Measurements from ENCODE around the gene INHA.
A peak's percentile ranks its signal among the peaks of the same experiment; 100 is the strongest.

The INHA gene

DNA sequence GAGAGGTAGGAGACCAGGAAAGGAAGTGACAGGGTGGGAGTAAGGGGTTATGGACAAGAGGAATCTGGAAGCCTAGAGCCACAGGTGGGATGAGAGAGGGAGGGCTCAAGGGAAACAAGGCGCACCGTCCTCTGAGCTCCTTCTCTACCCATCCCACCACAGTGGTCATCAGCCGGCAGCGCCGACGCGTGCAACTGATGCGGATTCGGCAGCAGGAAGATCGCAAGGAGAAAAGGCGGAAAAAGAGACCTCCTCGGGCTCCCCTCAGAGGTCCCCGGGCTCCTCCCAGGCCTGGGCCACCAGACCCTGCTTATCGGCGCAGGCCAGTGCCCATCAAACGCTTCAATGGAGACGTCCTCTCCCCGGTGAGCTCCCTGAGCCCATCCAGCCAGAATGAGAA lies 23.1 kb upstream of the INHA start:
- H3K27ac Mint-ChIP-seq, result no peak overlapping the region
- H3K36me3 Mint-ChIP-seq (ENCODE audit: low read depth), result peaks cover 11% of the 10 kb centered on the region
- TF ChIP-seq, protein P1, sequence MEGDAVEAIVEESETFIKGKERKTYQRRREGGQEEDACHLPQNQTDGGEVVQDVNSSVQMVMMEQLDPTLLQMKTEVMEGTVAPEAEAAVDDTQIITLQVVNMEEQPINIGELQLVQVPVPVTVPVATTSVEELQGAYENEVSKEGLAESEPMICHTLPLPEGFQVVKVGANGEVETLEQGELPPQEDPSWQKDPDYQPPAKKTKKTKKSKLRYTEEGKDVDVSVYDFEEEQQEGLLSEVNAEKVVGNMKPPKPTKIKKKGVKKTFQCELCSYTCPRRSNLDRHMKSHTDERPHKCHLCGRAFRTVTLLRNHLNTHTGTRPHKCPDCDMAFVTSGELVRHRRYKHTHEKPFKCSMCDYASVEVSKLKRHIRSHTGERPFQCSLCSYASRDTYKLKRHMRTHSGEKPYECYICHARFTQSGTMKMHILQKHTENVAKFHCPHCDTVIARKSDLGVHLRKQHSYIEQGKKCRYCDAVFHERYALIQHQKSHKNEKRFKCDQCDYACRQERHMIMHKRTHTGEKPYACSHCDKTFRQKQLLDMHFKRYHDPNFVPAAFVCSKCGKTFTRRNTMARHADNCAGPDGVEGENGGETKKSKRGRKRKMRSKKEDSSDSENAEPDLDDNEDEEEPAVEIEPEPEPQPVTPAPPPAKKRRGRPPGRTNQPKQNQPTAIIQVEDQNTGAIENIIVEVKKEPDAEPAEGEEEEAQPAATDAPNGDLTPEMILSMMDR (IDR thresholded peaks at IDR 0.05; ENCODE audit: unreplicated experiment in 3 of 3), result no peak
- peaks cover 26% of the 10 kb centered on the region for H3K4me1 Mint-ChIP-seq
- H3K9me3 Mint-ChIP-seq, result no peaks in the 10 kb centered on the region
- H3K27me3 Mint-ChIP-seq (ENCODE audit: low read depth), result peaks cover 28% of the 10 kb centered on the region
- H3K4me3 Mint-ChIP-seq, result peak overlapping the region in 2 of 3 experiments; percentile 3 to 40

DNA sequence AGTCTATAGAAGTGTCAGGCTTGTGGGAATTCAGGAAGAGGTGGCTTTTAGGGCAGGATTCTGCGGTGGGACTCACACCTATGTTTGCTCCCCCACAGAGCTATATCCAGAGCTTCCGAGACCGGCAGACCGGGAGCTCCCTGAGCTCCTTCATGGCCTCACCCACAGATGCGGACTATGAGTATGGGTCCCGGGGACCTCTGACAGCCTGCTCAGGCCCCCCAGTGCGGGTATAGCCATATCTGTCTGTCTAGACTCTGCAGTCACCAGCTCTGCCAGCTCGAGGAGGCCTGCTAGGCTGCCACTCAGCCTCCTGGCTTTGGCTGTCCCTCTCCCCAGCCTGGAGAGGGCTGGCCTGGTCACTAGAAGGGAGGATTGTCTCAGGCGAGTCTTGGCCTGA lies 22.5 kb upstream of the INHA start:
- Mint-ChIP-seq H3K4me1 (peaks cover 21% of the 10 kb centered on the region), H3K27ac (no peak overlapping the region), H3K27me3 (ENCODE audit: low read depth) (peaks cover 26% of the 10 kb centered on the region), H3K9me3 (no peaks in the 10 kb centered on the region), H3K4me3 (peak overlapping the region in 2 of 3 experiments; percentile 20 to 36), H3K36me3 (ENCODE audit: low read depth) (peaks cover 15% of the 10 kb centered on the region)
- TF ChIP-seq, protein P1 (IDR thresholded peaks at IDR 0.05; ENCODE audit: unreplicated experiment in 3 of 3), result no peak

GRCh38 chr2:219551441-219552381 lies 20.4 kb upstream of the INHA start:
- peaks cover 5% of the 10 kb centered on the region for H3K4me1 Mint-ChIP-seq
- H3K4me3 Mint-ChIP-seq, result peak overlapping the region; percentile 83 to 89 (median 86)
- H3K9me3 Mint-ChIP-seq, result no peaks in the 10 kb centered on the region
- peaks cover 16% of the 10 kb centered on the region for H3K36me3 Mint-ChIP-seq (ENCODE audit: low read depth)
- peaks cover 17% of the 10 kb centered on the region for H3K27me3 Mint-ChIP-seq (ENCODE audit: low read depth)
- no peak overlapping the region for H3K27ac Mint-ChIP-seq
- TF ChIP-seq, protein P1 (IDR thresholded peaks at IDR 0.05; ENCODE audit: unreplicated experiment in 3 of 3), result no peak

- TF ChIP-seq, protein P1 (IDR thresholded peaks at IDR 0.05; ENCODE audit: unreplicated experiment in 3 of 3), result no peak
- H3K9me3 Mint-ChIP-seq, result no peaks in the 10 kb centered on the region
- no peak overlapping the region for H3K27ac Mint-ChIP-seq
These were observed 19.5 kb upstream of the INHA start for GRCh38 chr2:219552382-219553167.

GRCh38 chr2:219553168-219553417 lies 19.0 kb upstream of the INHA start:
- Mint-ChIP-seq H3K9me3 (no peaks in the 10 kb centered on the region), H3K4me3 (peak overlapping the region; percentile 26 to 76 (median 61)), H3K36me3 (ENCODE audit: low read depth) (peaks cover 11% of the 10 kb centered on the region), H3K27ac (no peak overlapping the region), H3K4me1 (peaks cover 5% of the 10 kb centered on the region), H3K27me3 (ENCODE audit: low read depth) (peaks cover 14% of the 10 kb centered on the region)
- TF ChIP-seq, protein P1 (IDR thresholded peaks at IDR 0.05; ENCODE audit: unreplicated experiment in 3 of 3), result no peak

More at GRCh38 chr2:219552382-219553167, 19.5 kb upstream of the INHA start:
- peaks cover 12% of the 10 kb centered on the region for H3K36me3 Mint-ChIP-seq (ENCODE audit: low read depth)
- H3K4me1 Mint-ChIP-seq, result peaks cover 5% of the 10 kb centered on the region
- H3K27me3 Mint-ChIP-seq (ENCODE audit: low read depth), result peaks cover 14% of the 10 kb centered on the region
- peak overlapping the region; percentile 83 to 89 (median 86) for H3K4me3 Mint-ChIP-seq

All from nephron (organoid).